Lung (tissue), 12 donors: ENCODE results near the gene MTARC2. TPM values are rescaled to one million over a fixed set of nuclear protein-coding genes. Genes with fewer than 3 reads are reported as not detected.
A peak's percentile ranks its signal among the peaks of the same experiment; 100 is the strongest.

Experiments used
- ATAC-seq: fragments of 200-7000 bp; cut with Tn5 transposase; one replicate; pipeline ENCODE4 v1.9.1; 2020; ENCODE audit warnings: moderate number of reproducible peaks; ENCODE audit not compliant: insufficient read depth, low FRiP score
- DNase-seq, 3 donors: peaks; one replicate each; pipeline ENCODE4 v3.0.0-alpha.2; 2013 to 2017
- H3K27ac ChIP-seq, 2 donors: one replicate each; pipeline ENCODE4 v1.5.1; 2013; ENCODE audit warnings: mild to moderate bottlenecking in 2 of 2, moderate library complexity in 2 of 2, control low read depth in 1 of 2, inconsistent platforms in 1 of 2, low read depth in 1 of 2, low read length in 1 of 2
- H3K27me3 ChIP-seq, 3 donors: one replicate each; pipeline ENCODE4 v1.5.1; 2013; ENCODE audit warnings: low read length in 2 of 3; ENCODE audit not compliant: control insufficient read depth in 3 of 3, insufficient read depth in 3 of 3
- H3K36me3 ChIP-seq, 4 donors: one replicate each; pipeline ENCODE4 v1.5.1; 2013; ENCODE audit warnings: low read length in 4 of 4, mild to moderate bottlenecking in 1 of 4, moderate library complexity in 1 of 4; ENCODE audit not compliant: control insufficient read depth in 4 of 4, insufficient read depth in 4 of 4
- H3K4me1 ChIP-seq, 5 donors: one replicate each; pipeline ENCODE4 v1.5.1; 2013; ENCODE audit warnings: low read length in 5 of 5, mild to moderate bottlenecking in 2 of 5, moderate library complexity in 1 of 5; ENCODE audit not compliant: control insufficient read depth in 5 of 5, insufficient read depth in 5 of 5
- H3K4me3 ChIP-seq: one replicate; pipeline ENCODE4 v1.5.1; 2013; ENCODE audit warnings: mild to moderate bottlenecking, control low read depth, moderate library complexity
- H3K9ac ChIP-seq, 2 donors: one replicate each; pipeline ENCODE4 v1.5.1; 2013; ENCODE audit warnings: low read length in 2 of 2, control low read depth in 1 of 2; ENCODE audit not compliant: insufficient read depth in 1 of 2
- H3K9me3 ChIP-seq, 4 donors: one replicate each; pipeline ENCODE4 v1.5.1; 2013; ENCODE audit warnings: low read length in 3 of 4, mild to moderate bottlenecking in 1 of 4, moderate library complexity in 1 of 4; ENCODE audit not compliant: control insufficient read depth in 4 of 4, insufficient read depth in 3 of 4
- CTCF ChIP-seq: IDR thresholded peaks from 2 replicates; pipeline ENCODE4 v1.5.1; 2012; ENCODE audit warnings: mild to moderate bottlenecking; ENCODE audit errors: control extremely low read depth, extremely low read depth
- WGBS, 2 donors: extraction: QIAGEN DNeasy Blood & Tissue Kit; methylation state at CpG; one replicate each; pipeline ENCODE4 v1.1.7; 2013; 5-methylcytosine and 5-hydroxymethylcytosine counted together
- polyA plus RNA-seq, 2 donors: library from polyadenylated mRNA; stranded (reverse); fragments of 200-250 nt; gene quantifications; one replicate each; pipeline ENCODE4 v1.2.1, GENCODE V29; 2013
- total RNA-seq, 2 donors: library from RNA; depleted of rRNA in 1 of 2; stranded (reverse); fragments of >200 nt in 1 of 2; gene quantifications; one replicate each; pipeline ENCODE4 v1.2.1, GENCODE V29; 2014 to 2021
- donor health status: control.
- donor health status: control.
- donor health status: Bipolar disorder and iron deficiency.
- donor health status: healthy.
- donor health status: DM: yes; HTN: yes; CAD: no.

Gene MTARC2
- total and polyA plus RNA-seq, 4 donors, result 21.4 to 49.9 (median 39.5) TPM

GRCh38 chr1:220741349-220741748, 6.8 kb upstream of the MTARC2 start:
- 61 to 85% methylated on average over 2 of the region's 2 CpGs for WGBS, 2 donors
- H3K4me1 ChIP-seq, result peaks cover 0 to 3% (median 0%) of the 10 kb centered on the region in 5 donors

GRCh38 chr1:220741825-220742224, 6.3 kb upstream of the MTARC2 start:
- no peak for DNase-seq
- no peaks in the 10 kb centered on the region for H3K27me3 ChIP-seq
- H3K27ac ChIP-seq, result no peak overlapping the region
- no peak for TF ChIP-seq CTCF
- no peaks in the 10 kb centered on the region for H3K9me3 ChIP-seq
- H3K36me3 ChIP-seq, result no peaks in the 10 kb centered on the region
- WGBS, 2 donors, result 94 to 100% methylated on average over 1 of the region's 1 CpG
- H3K4me1 ChIP-seq, result peaks cover 0 to 8% (median 0%) of the 10 kb centered on the region in 5 donors
- H3K4me3 ChIP-seq, result no peak overlapping the region
- no peak overlapping the region for H3K9ac ChIP-seq
- no peak for ATAC-seq

More at GRCh38 chr1:220741349-220741748, 6.8 kb upstream of the MTARC2 start:
- no peak for DNase-seq
- H3K4me3 ChIP-seq, result no peak overlapping the region
- no peak overlapping the region for H3K9ac ChIP-seq
- no peak overlapping the region for H3K27ac ChIP-seq
- no peak for TF ChIP-seq CTCF
- H3K27me3 ChIP-seq, result no peaks in the 10 kb centered on the region
- ATAC-seq, result no peak
- H3K36me3 ChIP-seq, result no peaks in the 10 kb centered on the region
- no peaks in the 10 kb centered on the region for H3K9me3 ChIP-seq

- Histone ChIP-seq H3K9ac (no peak overlapping the region), H3K9me3 (no peaks in the 10 kb centered on the region), H3K4me1 (peaks cover 0 to 13% (median 0%) of the 10 kb centered on the region in 5 donors), H3K36me3 (no peaks in the 10 kb centered on the region), H3K27ac (no peak overlapping the region), H3K4me3 (no peak overlapping the region), H3K27me3 (no peaks in the 10 kb centered on the region)
- WGBS, 2 donors, result 94 to 97% methylated on average over 3 of the region's 3 CpGs
- DNase-seq, result no peak
- no peak for ATAC-seq
- no peak for TF ChIP-seq CTCF
These were observed 5.6 kb upstream of the MTARC2 start for GRCh38 chr1:220742520-220742919.

- peaks cover 3 to 48% (median 17%) of the 10 kb centered on the region in 5 donors for H3K4me1 ChIP-seq
- H3K27ac ChIP-seq, result peak overlapping the region in 1 of 2 donors; percentile 95
- no peak overlapping the region for H3K4me3 ChIP-seq
- H3K9me3 ChIP-seq, result peaks cover 0 to 2% (median 0%) of the 10 kb centered on the region in 4 donors
- no peaks in the 10 kb centered on the region for H3K27me3 ChIP-seq
- H3K9ac ChIP-seq, result no peak overlapping the region
- ATAC-seq (no peak), DNase-seq (peak in 1 of 3 donors; percentile 11)
- H3K36me3 ChIP-seq, result peaks cover 0 to 4% (median 0%) of the 10 kb centered on the region in 4 donors
- no peak for TF ChIP-seq CTCF
- WGBS, 2 donors, result 91 to 95% methylated on average over 3 of the region's 3 CpGs
These were observed 1.3 kb upstream of the MTARC2 start for GRCh38 chr1:220746851-220747250.
